Prostate gland (tissue), 2 donors: ENCODE data around the gene LRRC55. TPM values are rescaled to one million over a fixed set of nuclear protein-coding genes. Genes with fewer than 3 reads are reported as not detected.

ENCODE experiments used
- DNase-seq: peaks from one replicate; pipeline ENCODE4 v3.0.0-alpha.2; 2019; ENCODE audit warnings: low spot score
- H3K27ac ChIP-seq, 2 donors: fragments of 200-600 bp; sonication (generic); 2 replicates each; pipeline ENCODE4 v1.5.1; 2017 to 2019
- H3K27me3 ChIP-seq: fragments of 200-600 bp; sonication (generic); replicated peaks from 2 replicates; pipeline ENCODE4 v1.5.1; 2019; ENCODE audit not compliant: insufficient read depth
- H3K36me3 ChIP-seq, 2 donors: fragments of 200-600 bp; sonication (generic); 1 replicate in 1 of 2; 2 replicates in 1 of 2; pipeline versions ENCODE4 v1.5.1 to v1.8.1; 2017 to 2019
- H3K4me1 ChIP-seq: fragments of 200-600 bp; sonication (generic); replicated peaks from 2 replicates; pipeline ENCODE4 v1.5.1; 2019
- H3K4me3 ChIP-seq, 2 donors: fragments of 200-600 bp; sonication (generic); 2 replicates each; pipeline ENCODE4 v1.5.1; 2017 to 2019
- H3K9me3 ChIP-seq: fragments of 200-600 bp; sonication (generic); 2 replicates; pipeline ENCODE4 v1.5.1; 2017
- POLR2A ChIP-seq: fragments of 450-650 bp; IDR thresholded peaks from one replicate; pipeline ENCODE4 v1.6.1; 2016; ENCODE audit warnings: antibody characterized with exemption, mild to moderate bottlenecking
- POLR2AphosphoS5 ChIP-seq: sonication (generic); formaldehyde crosslinking; IDR thresholded peaks from one replicate; pipeline ENCODE4 v1.6.1; 2017; ENCODE audit warnings: antibody characterized with exemption
- WGBS: methylation state at CpG from one replicate; pipeline ENCODE4 v1.1.5; 2018; 5-methylcytosine and 5-hydroxymethylcytosine counted together
- intact Hi-C: fragments of 100-400 bp; cut with DNase I; formaldehyde crosslinking; loops from one replicate; pipeline ENCODE4 v1.14.2; 2022
- total RNA-seq, 2 donors: library from RNA; depleted of rRNA; stranded (reverse); fragments of >200 nt; gene quantifications; one replicate each; pipeline ENCODE4 v1.1.0, GENCODE V29; 2016
- TF ChIP-seq, protein P1 (sequence below), 4 experiments: fragments of 200-600 bp in 2 of 4; fragments of 450-650 bp in 2 of 4; sonication (generic) in 2 of 4; IDR thresholded peaks; 1 replicate in 3 of 4; 2 replicates in 1 of 4; pipeline ENCODE4 v1.5.1; 2016 to 2019; ENCODE audit warnings: antibody characterized with exemption in 4 of 4, mild to moderate bottlenecking in 2 of 4, moderate library complexity in 2 of 4

LRRC55 gene
- total RNA-seq, 2 donors from 2014 or later: 0.23 TPM; not detected in 1

- H3K36me3 ChIP-seq: no peaks in the 10 kb centered on the region
- intact Hi-C loops: no loop called here
- TF ChIP-seq POLR2AphosphoS5: no peak
- TF ChIP-seq POLR2A: no peak
- TF ChIP-seq, protein P1, sequence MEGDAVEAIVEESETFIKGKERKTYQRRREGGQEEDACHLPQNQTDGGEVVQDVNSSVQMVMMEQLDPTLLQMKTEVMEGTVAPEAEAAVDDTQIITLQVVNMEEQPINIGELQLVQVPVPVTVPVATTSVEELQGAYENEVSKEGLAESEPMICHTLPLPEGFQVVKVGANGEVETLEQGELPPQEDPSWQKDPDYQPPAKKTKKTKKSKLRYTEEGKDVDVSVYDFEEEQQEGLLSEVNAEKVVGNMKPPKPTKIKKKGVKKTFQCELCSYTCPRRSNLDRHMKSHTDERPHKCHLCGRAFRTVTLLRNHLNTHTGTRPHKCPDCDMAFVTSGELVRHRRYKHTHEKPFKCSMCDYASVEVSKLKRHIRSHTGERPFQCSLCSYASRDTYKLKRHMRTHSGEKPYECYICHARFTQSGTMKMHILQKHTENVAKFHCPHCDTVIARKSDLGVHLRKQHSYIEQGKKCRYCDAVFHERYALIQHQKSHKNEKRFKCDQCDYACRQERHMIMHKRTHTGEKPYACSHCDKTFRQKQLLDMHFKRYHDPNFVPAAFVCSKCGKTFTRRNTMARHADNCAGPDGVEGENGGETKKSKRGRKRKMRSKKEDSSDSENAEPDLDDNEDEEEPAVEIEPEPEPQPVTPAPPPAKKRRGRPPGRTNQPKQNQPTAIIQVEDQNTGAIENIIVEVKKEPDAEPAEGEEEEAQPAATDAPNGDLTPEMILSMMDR (IDR thresholded peaks at IDR 0.05): no peak
- DNase-seq: no peak
- H3K27me3 ChIP-seq: no peaks in the 10 kb centered on the region
- H3K27ac ChIP-seq: no peak overlapping the region
- no peaks in the 10 kb centered on the region for H3K9me3 ChIP-seq
- no peaks in the 10 kb centered on the region for H3K4me1 ChIP-seq
- no peak overlapping the region for H3K4me3 ChIP-seq
These were observed 6.3 kb upstream of the LRRC55 start for GRCh38 chr11:57175478-57175877.

DNA sequence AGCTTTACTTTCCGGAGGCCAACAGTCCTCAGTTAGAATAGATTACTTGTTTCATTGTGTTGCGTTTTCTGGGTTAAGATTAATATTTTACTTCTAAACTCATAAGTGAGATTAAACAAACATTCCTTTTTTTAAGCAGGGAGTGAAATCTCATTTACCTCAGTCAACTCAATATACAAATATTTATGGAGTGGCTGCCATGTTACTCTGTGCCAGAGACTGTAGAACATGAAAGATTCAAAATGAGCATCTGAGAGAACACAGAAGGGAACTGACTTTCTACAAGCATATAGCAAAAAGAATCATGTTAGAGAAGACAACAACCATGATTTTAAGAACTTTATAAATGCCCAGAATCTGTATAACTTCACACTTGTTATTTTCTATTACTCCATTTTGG lies 3.4 kb upstream of the LRRC55 start:
- intact Hi-C loops: no loop called here
- H3K4me3 ChIP-seq: no peak overlapping the region

DNA sequence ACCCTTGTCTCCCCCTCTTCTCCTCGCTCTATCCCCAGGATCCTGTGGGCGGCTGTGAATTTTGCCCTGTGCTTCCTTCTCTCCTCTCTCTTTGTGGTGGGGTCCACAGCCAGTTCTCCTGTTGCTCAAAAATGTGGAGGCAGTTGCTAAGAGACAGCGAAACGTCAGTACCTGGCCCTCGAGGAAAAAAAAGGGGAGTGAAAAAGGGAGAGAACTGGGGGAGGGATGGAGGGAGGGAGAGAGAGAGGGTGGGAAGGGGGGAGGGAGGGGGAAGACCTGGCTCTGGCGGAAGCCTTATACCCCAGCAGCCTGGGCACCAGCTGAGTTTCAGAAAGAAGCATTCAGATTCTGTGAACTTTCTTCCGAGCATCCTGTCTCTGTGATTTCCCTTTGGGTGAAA lies 2.1 kb upstream of the LRRC55 start:
- 47% methylated on average over 7 of the region's 7 CpGs for WGBS
- Histone ChIP-seq H3K4me1 (no peaks in the 10 kb centered on the region), H3K36me3 (no peaks in the 10 kb centered on the region), H3K4me3 (no peak overlapping the region), H3K9me3 (no peaks in the 10 kb centered on the region), H3K27ac (no peak overlapping the region), H3K27me3 (no peaks in the 10 kb centered on the region)
- intact Hi-C loops: no loop called here
- DNase-seq: no peak
- TF ChIP-seq POLR2A (no peak), POLR2AphosphoS5 (no peak)
- TF ChIP-seq, protein P1 (IDR thresholded peaks at IDR 0.05): no peak

More for the DNA sequence above, 3.4 kb upstream of the LRRC55 start:
- H3K27me3 ChIP-seq: no peaks in the 10 kb centered on the region
- H3K9me3 ChIP-seq: no peaks in the 10 kb centered on the region
- H3K27ac ChIP-seq: no peak overlapping the region
- no peaks in the 10 kb centered on the region for H3K4me1 ChIP-seq
- H3K36me3 ChIP-seq: no peaks in the 10 kb centered on the region
- WGBS: 43% methylated on average over 2 of the region's 2 CpGs
- no peak for DNase-seq
- TF ChIP-seq POLR2A (no peak), POLR2AphosphoS5 (no peak)
- TF ChIP-seq, protein P1 (IDR thresholded peaks at IDR 0.05): no peak

DNA sequence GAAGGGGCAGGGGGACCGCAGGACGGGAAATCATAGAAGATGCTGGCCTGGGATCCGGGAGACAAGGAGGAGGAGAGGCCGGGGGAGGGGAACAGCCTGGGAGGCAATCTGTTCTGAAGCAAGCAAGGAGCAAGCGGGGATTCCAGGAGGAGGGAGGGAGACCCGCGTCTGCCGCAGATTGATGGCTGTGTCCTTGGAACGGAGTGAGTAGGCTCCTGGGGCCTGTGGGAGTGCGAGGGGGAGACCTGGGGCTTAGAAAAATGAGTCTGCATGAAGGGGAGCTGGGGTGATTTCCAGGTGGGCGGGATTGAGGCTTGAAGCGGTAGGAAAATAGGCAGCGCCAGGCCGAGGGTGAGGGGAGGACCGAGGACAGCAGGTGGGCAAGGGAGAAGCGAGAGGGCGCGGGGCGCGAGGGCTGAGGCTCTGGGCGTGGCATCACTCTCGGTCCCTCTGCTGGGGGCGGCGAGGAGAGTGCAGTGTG lies 1.6 kb upstream of the LRRC55 start:
- no peaks in the 10 kb centered on the region for H3K4me1 ChIP-seq
- intact Hi-C loops: no loop called here
- H3K27me3 ChIP-seq: no peaks in the 10 kb centered on the region
- no peak overlapping the region for H3K4me3 ChIP-seq
- 9% methylated on average over 24 of the region's 24 CpGs for WGBS
- TF ChIP-seq POLR2AphosphoS5 (no peak), POLR2A (no peak)
- TF ChIP-seq, protein P1 (IDR thresholded peaks at IDR 0.05): no peak
- DNase-seq: no peak
- no peak overlapping the region for H3K27ac ChIP-seq
- no peaks in the 10 kb centered on the region for H3K36me3 ChIP-seq
- no peaks in the 10 kb centered on the region for H3K9me3 ChIP-seq

DNA sequence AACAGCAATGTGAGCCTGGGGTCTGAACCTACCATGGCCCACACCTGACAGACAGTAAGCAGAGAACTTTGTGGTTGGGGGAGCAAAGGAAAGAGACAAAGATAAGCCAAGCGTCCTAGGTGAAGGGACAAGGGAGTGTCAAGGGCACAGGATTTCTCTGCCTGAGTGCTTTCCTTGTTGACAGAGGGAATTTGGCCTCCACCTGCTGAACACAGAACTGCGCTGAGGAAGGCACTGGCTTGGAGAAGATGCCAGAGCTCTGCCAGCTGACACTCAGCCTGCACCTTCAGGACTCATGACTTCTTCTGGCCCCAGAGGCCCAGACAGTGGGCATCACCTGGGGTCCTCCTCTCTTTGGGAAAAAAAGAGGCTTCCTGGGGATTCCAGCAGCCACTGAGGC lies 789 bp upstream of the LRRC55 start:
- intact Hi-C loops: no loop called here
- Histone ChIP-seq H3K27me3 (no peaks in the 10 kb centered on the region), H3K4me3 (no peak overlapping the region), H3K36me3 (no peaks in the 10 kb centered on the region), H3K9me3 (no peaks in the 10 kb centered on the region), H3K4me1 (no peaks in the 10 kb centered on the region), H3K27ac (no peak overlapping the region)
- 16% methylated on average over 2 of the region's 2 CpGs for whole genome bisulfite sequencing
- no peak for DNase-seq
- TF ChIP-seq, protein P1 (IDR thresholded peaks at IDR 0.05): no peak
- TF ChIP-seq POLR2A (no peak), POLR2AphosphoS5 (no peak)
